PFSK-1 (cell line): ENCODE results near the gene SH3TC1.

ENCODE experiments used
- POLR2AphosphoS5 ChIP-seq: IDR thresholded peaks from 2 replicates; pipeline ENCODE4 v1.6.1; 2012; ENCODE audit warnings: low read depth, mild to moderate bottlenecking, control low read depth, low read length, moderate library complexity
- SIN3A ChIP-seq: IDR thresholded peaks from 2 replicates; pipeline ENCODE4 v1.6.1; 2012; ENCODE audit warnings: mild to moderate bottlenecking, low read length, moderate library complexity, borderline replicate concordance; ENCODE audit not compliant: insufficient read depth
- TAF1 ChIP-seq: IDR thresholded peaks from 2 replicates; pipeline ENCODE4 v1.6.1; 2012; ENCODE audit warnings: low read length, control low read depth, borderline replicate concordance; ENCODE audit not compliant: insufficient read depth
- TF ChIP-seq, protein P1 (sequence below), 2 experiments: IDR thresholded peaks; 2 replicates each; pipeline versions ENCODE4 v1.6.1 to v1.8.0; 2011 to 2012; ENCODE audit warnings: low read depth in 2 of 2, low read length in 2 of 2, control low read depth in 1 of 2, inconsistent platforms in 1 of 2, mild to moderate bottlenecking in 1 of 2, moderate library complexity in 1 of 2; ENCODE audit not compliant: insufficient read depth in 1 of 2

DNA sequence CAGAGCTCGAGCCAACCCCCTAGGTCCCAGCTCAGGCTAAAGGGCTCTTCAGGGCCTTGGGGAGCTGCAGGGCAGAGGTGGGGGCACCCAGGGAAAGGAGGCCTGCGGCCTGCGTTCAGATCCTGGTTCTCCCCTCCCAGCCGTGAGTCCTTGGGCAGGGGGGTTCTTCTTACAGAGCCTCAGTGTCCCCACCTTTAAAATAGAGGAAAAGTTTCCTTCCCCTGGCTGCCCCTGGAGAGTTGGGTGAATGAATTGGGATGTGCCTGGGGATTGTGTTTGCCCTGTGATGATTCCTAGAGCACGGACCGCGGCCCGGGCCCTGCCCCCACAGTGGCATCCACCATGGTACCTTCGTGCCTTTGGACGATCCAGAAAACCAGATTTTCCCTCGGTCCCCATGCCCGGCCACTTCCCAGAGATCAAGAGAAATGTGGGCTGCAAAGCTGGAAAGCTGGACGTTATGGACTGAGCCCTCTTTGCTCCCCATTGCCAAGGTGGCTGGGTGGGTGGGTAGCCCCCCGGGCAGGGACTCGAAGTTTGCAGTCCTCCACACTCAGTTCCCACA is 81.9 kb downstream of the SH3TC1 start:
- TF ChIP-seq, protein P1, sequence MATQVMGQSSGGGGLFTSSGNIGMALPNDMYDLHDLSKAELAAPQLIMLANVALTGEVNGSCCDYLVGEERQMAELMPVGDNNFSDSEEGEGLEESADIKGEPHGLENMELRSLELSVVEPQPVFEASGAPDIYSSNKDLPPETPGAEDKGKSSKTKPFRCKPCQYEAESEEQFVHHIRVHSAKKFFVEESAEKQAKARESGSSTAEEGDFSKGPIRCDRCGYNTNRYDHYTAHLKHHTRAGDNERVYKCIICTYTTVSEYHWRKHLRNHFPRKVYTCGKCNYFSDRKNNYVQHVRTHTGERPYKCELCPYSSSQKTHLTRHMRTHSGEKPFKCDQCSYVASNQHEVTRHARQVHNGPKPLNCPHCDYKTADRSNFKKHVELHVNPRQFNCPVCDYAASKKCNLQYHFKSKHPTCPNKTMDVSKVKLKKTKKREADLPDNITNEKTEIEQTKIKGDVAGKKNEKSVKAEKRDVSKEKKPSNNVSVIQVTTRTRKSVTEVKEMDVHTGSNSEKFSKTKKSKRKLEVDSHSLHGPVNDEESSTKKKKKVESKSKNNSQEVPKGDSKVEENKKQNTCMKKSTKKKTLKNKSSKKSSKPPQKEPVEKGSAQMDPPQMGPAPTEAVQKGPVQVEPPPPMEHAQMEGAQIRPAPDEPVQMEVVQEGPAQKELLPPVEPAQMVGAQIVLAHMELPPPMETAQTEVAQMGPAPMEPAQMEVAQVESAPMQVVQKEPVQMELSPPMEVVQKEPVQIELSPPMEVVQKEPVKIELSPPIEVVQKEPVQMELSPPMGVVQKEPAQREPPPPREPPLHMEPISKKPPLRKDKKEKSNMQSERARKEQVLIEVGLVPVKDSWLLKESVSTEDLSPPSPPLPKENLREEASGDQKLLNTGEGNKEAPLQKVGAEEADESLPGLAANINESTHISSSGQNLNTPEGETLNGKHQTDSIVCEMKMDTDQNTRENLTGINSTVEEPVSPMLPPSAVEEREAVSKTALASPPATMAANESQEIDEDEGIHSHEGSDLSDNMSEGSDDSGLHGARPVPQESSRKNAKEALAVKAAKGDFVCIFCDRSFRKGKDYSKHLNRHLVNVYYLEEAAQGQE (IDR thresholded peaks at IDR 0.05; ENCODE audit: insufficient read depth in 1 of 2, low read depth in 2 of 2, low read length in 2 of 2) = no peak
- TF ChIP-seq POLR2AphosphoS5 (no peak), SIN3A (no peak), TAF1 (no peak)
